Natural killer cell (primary cell): Measurements from ENCODE around the gene NUP42. TPM values are rescaled to one million over a fixed set of nuclear protein-coding genes. Genes with fewer than 3 reads are reported as not detected.

Experiments used
- ATAC-seq, 3 donors: fragments of 150-1000 bp in 2 of 3; fragments of 200-7000 bp in 1 of 3; cut with Tn5 transposase; 1 replicate in 1 of 3; 2 replicates in 2 of 3; pipeline ENCODE4 v1.10.0; 2021; ENCODE audit warnings: mild to moderate bottlenecking in 2 of 3, moderate library complexity in 2 of 3
- DNase-seq, 2 donors: peaks; one replicate each; pipeline versions ENCODE4 v3.0.0 to v3.0.0-alpha.2; 2013 to 2021; ENCODE audit warnings: mixed read lengths in 1 of 2
- H3K27ac ChIP-seq: one replicate; pipeline ENCODE4 v1.5.1; 2013; ENCODE audit warnings: mild to moderate bottlenecking, low read length
- H3K27me3 ChIP-seq: one replicate; pipeline ENCODE4 v1.6.1; 2013; ENCODE audit warnings: low read length; ENCODE audit not compliant: control insufficient read depth, insufficient read depth
- H3K36me3 ChIP-seq: one replicate; pipeline ENCODE4 v1.6.1; 2013; ENCODE audit warnings: low read length; ENCODE audit not compliant: control insufficient read depth, insufficient read depth
- H3K4me1 ChIP-seq: one replicate; pipeline ENCODE4 v1.6.1; 2013; ENCODE audit warnings: low read length; ENCODE audit not compliant: control insufficient read depth, insufficient read depth
- H3K4me3 ChIP-seq: one replicate; pipeline ENCODE4 v1.5.1; 2013; ENCODE audit warnings: low read length
- H3K9me3 ChIP-seq: one replicate; pipeline ENCODE4 v1.6.1; 2013; ENCODE audit warnings: low read length; ENCODE audit not compliant: control insufficient read depth, insufficient read depth
- H3K27ac Mint-ChIP-seq, 2 donors: one replicate each; pipeline ENCODE4 v1.8.0; 2022; ENCODE audit warnings: mild to moderate bottlenecking in 2 of 2, mixed read lengths in 2 of 2, moderate library complexity in 1 of 2
- H3K27me3 Mint-ChIP-seq, 2 donors: one replicate each; pipeline ENCODE4 v1.8.0; 2022; ENCODE audit warnings: low read depth in 2 of 2, mixed read lengths in 2 of 2
- H3K36me3 Mint-ChIP-seq: one replicate; pipeline ENCODE4 v1.8.0; 2022; ENCODE audit warnings: mixed read lengths
- H3K4me1 Mint-ChIP-seq, 2 donors: one replicate each; pipeline ENCODE4 v1.8.0; 2022; ENCODE audit warnings: mixed read lengths in 2 of 2
- H3K4me3 Mint-ChIP-seq: one replicate; pipeline ENCODE4 v1.8.0; 2022; ENCODE audit warnings: mild to moderate bottlenecking, moderate library complexity, mixed read lengths
- H3K9me3 Mint-ChIP-seq, 2 donors: one replicate each; pipeline ENCODE4 v1.8.0; 2022; ENCODE audit warnings: mixed read lengths in 2 of 2
- WGBS: methylation state at CpG from one replicate; pipeline ENCODE4 v1.1.7; 2013; ENCODE audit warnings: missing lambda C conversion rate; ENCODE audit not compliant: insufficient coverage; 5-methylcytosine and 5-hydroxymethylcytosine counted together
- intact Hi-C: fragments of 100-400 bp; cut with micrococcal nuclease; formaldehyde crosslinking; loops from one replicate; pipeline ENCODE4 v1.14.2; 2022
- total RNA-seq, 4 donors: library from RNA; stranded (reverse); fragments of 120-200 nt in 1 of 4; gene quantifications; one replicate each; pipeline versions ENCODE4 v1.2.3 to v1.2.4, GENCODE V29; 2013 to 2022
- TF ChIP-seq, protein P1 (sequence below): fragments of 200-600 bp; IDR thresholded peaks from one replicate; pipeline ENCODE4 v1.8.0; 2022; ENCODE audit warnings: antibody characterized with exemption

The NUP42 gene
- total RNA-seq, 3 donors from 2014 or later (not counting 1 experiment from before 2014, with no cell fraction given): 37.5 to 41.6 (median 40.2) TPM

GRCh38 chr7:23136216-23136615 lies 45.6 kb upstream of the NUP42 start:
- TF ChIP-seq, protein P1, sequence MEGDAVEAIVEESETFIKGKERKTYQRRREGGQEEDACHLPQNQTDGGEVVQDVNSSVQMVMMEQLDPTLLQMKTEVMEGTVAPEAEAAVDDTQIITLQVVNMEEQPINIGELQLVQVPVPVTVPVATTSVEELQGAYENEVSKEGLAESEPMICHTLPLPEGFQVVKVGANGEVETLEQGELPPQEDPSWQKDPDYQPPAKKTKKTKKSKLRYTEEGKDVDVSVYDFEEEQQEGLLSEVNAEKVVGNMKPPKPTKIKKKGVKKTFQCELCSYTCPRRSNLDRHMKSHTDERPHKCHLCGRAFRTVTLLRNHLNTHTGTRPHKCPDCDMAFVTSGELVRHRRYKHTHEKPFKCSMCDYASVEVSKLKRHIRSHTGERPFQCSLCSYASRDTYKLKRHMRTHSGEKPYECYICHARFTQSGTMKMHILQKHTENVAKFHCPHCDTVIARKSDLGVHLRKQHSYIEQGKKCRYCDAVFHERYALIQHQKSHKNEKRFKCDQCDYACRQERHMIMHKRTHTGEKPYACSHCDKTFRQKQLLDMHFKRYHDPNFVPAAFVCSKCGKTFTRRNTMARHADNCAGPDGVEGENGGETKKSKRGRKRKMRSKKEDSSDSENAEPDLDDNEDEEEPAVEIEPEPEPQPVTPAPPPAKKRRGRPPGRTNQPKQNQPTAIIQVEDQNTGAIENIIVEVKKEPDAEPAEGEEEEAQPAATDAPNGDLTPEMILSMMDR: no peak
- no peaks in the 10 kb centered on the region for H3K9me3 ChIP-seq
- no peak overlapping the region for H3K4me3 ChIP-seq
- no peaks in the 10 kb centered on the region for H3K36me3 ChIP-seq
- H3K27ac ChIP-seq: no peak overlapping the region
- Mint-ChIP-seq H3K36me3 (peaks cover 6% of the 10 kb centered on the region), H3K4me1 (no peaks in the 10 kb centered on the region), H3K27me3 (no peaks in the 10 kb centered on the region), H3K27ac (no peak overlapping the region), H3K9me3 (no peaks in the 10 kb centered on the region), H3K4me3 (no peak overlapping the region)
- H3K4me1 ChIP-seq: no peaks in the 10 kb centered on the region
- no peak for DNase-seq
- 92% methylated on average over 1 of the region's 1 CpG for WGBS
- no peaks in the 10 kb centered on the region for H3K27me3 ChIP-seq
- ATAC-seq: no peak
- intact Hi-C loops: no loop called here

- Histone ChIP-seq H3K36me3 (peaks cover 2% of the 10 kb centered on the region), H3K4me1 (no peaks in the 10 kb centered on the region), H3K27ac (no peak overlapping the region), H3K27me3 (no peaks in the 10 kb centered on the region), H3K4me3 (no peak overlapping the region), H3K9me3 (no peaks in the 10 kb centered on the region)
- no peaks in the 10 kb centered on the region for H3K9me3 Mint-ChIP-seq
- DNase-seq (no peak), ATAC-seq (no peak)
- 80% methylated on average over 6 of the region's 6 CpGs for WGBS
- H3K4me3 Mint-ChIP-seq: no peak overlapping the region
- H3K27me3 Mint-ChIP-seq: no peaks in the 10 kb centered on the region
- intact Hi-C loops: no loop called here
- no peak overlapping the region for H3K27ac Mint-ChIP-seq
- TF ChIP-seq, protein P1: no peak
- H3K4me1 Mint-ChIP-seq: no peaks in the 10 kb centered on the region
- H3K36me3 Mint-ChIP-seq: no peaks in the 10 kb centered on the region
These were observed 24.2 kb upstream of the NUP42 start for GRCh38 chr7:23157679-23158078.

DNA sequence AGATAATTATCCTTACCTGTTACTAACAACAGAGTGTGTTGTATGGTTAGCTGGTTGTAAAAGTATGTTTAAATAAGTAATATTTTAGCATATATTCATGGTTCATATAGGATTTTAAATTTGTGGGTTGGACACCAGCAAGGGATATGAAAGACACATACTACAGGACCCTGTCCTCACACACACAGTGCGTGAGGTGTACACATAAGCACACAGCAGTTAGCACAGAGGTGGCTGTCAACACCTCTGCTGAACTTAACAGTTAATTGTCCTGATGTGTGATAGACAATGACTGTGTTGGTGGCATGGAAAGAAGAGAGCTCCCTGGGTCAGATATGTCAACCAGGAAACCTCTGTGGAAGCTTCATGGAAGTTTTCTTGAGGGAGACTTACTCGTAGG lies 23.3 kb upstream of the NUP42 start:
- no peaks in the 10 kb centered on the region for H3K36me3 ChIP-seq

DNA sequence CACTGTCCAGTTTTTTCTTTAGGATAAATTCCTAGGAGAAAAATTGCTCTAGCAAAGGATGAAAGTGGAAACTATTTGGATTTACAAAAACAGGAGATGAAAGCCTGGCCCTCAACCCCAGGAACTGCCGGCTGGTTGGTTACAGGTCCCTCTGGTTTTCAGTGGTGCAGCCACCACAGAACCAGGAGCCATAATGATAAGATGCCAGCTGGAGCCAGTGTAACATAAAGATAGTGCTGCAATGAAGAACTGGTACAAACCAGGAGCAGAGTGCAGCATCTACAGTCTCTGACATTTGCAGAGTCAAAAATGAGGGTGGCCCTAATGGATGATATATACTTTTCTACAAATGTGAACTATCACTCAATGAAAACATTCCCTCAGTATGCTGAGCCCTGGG lies 20.4 kb upstream of the NUP42 start:
- Histone ChIP-seq H3K4me1 (no peaks in the 10 kb centered on the region), H3K9me3 (no peaks in the 10 kb centered on the region), H3K27me3 (no peaks in the 10 kb centered on the region), H3K4me3 (no peak overlapping the region), H3K27ac (no peak overlapping the region), H3K36me3 (no peaks in the 10 kb centered on the region)
- 89% methylated on average over 1 of the region's 1 CpG for WGBS
- Mint-ChIP-seq H3K27ac (no peak overlapping the region), H3K4me3 (no peak overlapping the region), H3K4me1 (no peaks in the 10 kb centered on the region), H3K36me3 (no peaks in the 10 kb centered on the region), H3K9me3 (no peaks in the 10 kb centered on the region), H3K27me3 (no peaks in the 10 kb centered on the region)
- no peak for DNase-seq
- no peak for ATAC-seq
- intact Hi-C loops: no loop called here
- TF ChIP-seq, protein P1: no peak

More for the DNA sequence above, 23.3 kb upstream of the NUP42 start:
- Mint-ChIP-seq H3K36me3 (no peaks in the 10 kb centered on the region), H3K9me3 (no peaks in the 10 kb centered on the region), H3K4me1 (no peaks in the 10 kb centered on the region), H3K27me3 (no peaks in the 10 kb centered on the region), H3K27ac (no peak overlapping the region), H3K4me3 (no peak overlapping the region)
- Histone ChIP-seq H3K4me3 (no peak overlapping the region), H3K27me3 (no peaks in the 10 kb centered on the region), H3K27ac (no peak overlapping the region), H3K9me3 (no peaks in the 10 kb centered on the region), H3K4me1 (no peaks in the 10 kb centered on the region)
- DNase-seq: no peak
- intact Hi-C loops: no loop called here
- ATAC-seq: no peak
- TF ChIP-seq, protein P1: no peak
- 100% methylated on average over 2 of the region's 2 CpGs for WGBS
